Rectal smooth muscle tissue (tissue), 1 donor: Measurements from ENCODE around the gene PTGES2.

Experiments
- H3K27ac ChIP-seq: one replicate; pipeline ENCODE4 v1.7.0; 2013; ENCODE audit warnings: low read depth, low read length, inconsistent platforms
- H3K27me3 ChIP-seq: one replicate; pipeline ENCODE4 v1.7.0; 2013; ENCODE audit warnings: low read length; ENCODE audit not compliant: control insufficient read depth, insufficient read depth
- H3K36me3 ChIP-seq: one replicate; pipeline ENCODE4 v1.7.0; 2013; ENCODE audit warnings: low read length; ENCODE audit not compliant: control insufficient read depth, insufficient read depth
- H3K4me1 ChIP-seq: one replicate; pipeline ENCODE4 v1.7.0; 2013; ENCODE audit warnings: low read length; ENCODE audit not compliant: control insufficient read depth, insufficient read depth
- H3K4me3 ChIP-seq: one replicate; pipeline ENCODE4 v1.7.0; 2013; ENCODE audit warnings: low read length
- H3K9ac ChIP-seq: one replicate; pipeline ENCODE4 v1.7.0; 2013; ENCODE audit warnings: low read length

PTGES2 gene

DNA sequence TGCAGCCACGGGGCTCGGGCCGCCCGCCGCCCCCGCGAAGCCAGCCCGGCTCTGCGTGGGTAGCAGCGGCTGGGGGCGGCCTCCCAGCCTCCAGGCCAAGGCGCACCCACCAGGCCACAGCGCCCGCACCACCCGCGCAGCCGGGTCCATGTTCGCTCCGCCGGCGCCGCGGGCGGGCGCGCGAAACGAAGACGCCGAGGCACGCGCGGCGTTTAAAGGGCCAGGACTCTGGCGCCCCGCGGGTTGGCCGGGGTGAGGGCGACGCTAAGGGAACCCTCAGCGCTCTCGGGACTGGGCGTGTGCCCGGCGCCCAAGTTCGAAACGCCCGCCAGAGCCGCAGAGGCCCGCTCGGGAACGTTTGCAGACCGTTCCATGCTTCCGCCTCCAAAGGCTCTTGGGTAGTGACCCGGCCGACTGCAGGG, at the start of gene PTGES2:
Gene PTGES2, minus strand, starts transcription at position 162 of the 422 bp plus-strand sequence. Its CDS starts 12 bp downstream, at position 150.
- Histone ChIP-seq H3K36me3 (peaks cover 11% of the 10 kb centered on the region), H3K9ac (peak within 1 kb of the TSS; percentile 81), H3K4me3 (peak within 1 kb of the TSS; percentile 84), H3K4me1 (peaks cover 9% of the 10 kb centered on the region), H3K27ac (peak within 1 kb of the TSS; percentile 96), H3K27me3 (no peaks in the 10 kb centered on the region)

DNA sequence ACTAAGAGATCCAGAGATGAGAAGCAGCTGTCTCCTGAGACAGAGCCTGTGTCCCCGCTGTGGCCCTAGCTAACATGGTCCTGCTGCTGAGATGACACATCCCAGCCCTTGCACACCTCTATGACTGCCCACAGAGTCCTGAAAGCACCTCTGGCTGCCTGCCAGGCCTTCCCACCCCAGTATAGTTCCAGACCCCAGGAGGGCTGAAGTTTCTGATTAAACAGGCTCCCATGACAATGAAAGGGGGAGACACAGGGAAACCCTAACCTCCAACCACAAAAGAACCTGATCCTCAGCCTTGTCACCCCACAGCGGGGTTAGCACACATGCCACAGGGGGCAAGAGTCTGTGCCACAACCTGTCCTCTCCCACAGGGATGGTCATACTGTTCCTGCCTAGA, 48.2 kb upstream of the PTGES2 start:
- Histone ChIP-seq H3K4me1 (no peaks in the 10 kb centered on the region), H3K9ac (peak overlapping the region; percentile 4), H3K27ac (peak overlapping the region; percentile 36), H3K27me3 (no peaks in the 10 kb centered on the region), H3K36me3 (peaks cover 44% of the 10 kb centered on the region), H3K4me3 (no peak overlapping the region)

DNA sequence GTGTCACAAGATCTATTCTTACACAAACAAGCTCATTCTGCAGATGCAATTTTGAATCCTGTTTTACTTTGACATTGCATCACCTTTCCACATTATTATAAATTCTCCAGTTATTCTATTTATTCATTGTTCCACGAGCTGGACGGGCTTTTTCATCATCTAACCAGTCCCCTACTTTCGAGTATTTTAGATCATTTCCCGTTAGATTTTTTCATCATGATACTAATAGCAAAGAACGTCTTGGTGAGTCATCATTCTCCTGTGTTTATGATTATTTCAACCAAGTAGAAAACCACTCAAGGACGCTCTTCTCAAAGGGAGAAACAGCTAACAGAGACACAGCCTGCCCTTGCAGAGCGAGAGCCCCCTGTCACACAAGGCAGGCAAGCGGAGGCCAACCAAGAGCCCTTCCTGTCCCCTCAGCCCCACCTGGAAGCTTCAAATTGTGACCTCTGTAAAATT, 47.6 kb upstream of the PTGES2 start:
- no peaks in the 10 kb centered on the region for H3K4me1 ChIP-seq
- peak overlapping the region; percentile 36 for H3K27ac ChIP-seq
- no peaks in the 10 kb centered on the region for H3K27me3 ChIP-seq
- no peak overlapping the region for H3K9ac ChIP-seq
- peaks cover 44% of the 10 kb centered on the region for H3K36me3 ChIP-seq
- no peak overlapping the region for H3K4me3 ChIP-seq

GRCh38 chr9:128174062-128174461, 46.5 kb upstream of the PTGES2 start:
- H3K4me1 ChIP-seq, result no peaks in the 10 kb centered on the region
- no peaks in the 10 kb centered on the region for H3K27me3 ChIP-seq
- no peak overlapping the region for H3K27ac ChIP-seq
- H3K4me3 ChIP-seq, result no peak overlapping the region
- no peak overlapping the region for H3K9ac ChIP-seq
- peaks cover 48% of the 10 kb centered on the region for H3K36me3 ChIP-seq

DNA sequence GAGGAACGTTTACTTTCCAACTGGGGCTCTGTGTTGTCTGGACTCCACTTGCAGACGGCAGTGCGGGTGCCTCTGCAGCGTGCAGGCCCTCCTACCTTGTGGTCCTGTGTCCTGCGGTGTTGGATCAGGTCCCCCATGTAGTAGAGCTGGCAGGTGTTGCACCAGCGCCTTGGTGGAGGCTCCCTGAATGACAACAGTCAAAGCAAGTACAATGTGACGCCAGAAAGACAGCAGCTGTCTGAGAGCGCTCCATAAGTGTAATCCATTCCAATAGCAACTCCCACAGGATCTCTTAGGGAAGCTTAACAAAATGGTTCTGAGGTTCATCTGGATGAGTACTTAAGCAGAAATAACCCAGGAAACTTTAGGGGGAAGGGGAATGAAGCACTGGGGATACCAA, 42.4 kb upstream of the PTGES2 start:
- Histone ChIP-seq H3K27me3 (no peaks in the 10 kb centered on the region), H3K4me3 (no peak overlapping the region), H3K9ac (no peak overlapping the region), H3K36me3 (peaks cover 38% of the 10 kb centered on the region), H3K27ac (no peak overlapping the region), H3K4me1 (no peaks in the 10 kb centered on the region)

DNA sequence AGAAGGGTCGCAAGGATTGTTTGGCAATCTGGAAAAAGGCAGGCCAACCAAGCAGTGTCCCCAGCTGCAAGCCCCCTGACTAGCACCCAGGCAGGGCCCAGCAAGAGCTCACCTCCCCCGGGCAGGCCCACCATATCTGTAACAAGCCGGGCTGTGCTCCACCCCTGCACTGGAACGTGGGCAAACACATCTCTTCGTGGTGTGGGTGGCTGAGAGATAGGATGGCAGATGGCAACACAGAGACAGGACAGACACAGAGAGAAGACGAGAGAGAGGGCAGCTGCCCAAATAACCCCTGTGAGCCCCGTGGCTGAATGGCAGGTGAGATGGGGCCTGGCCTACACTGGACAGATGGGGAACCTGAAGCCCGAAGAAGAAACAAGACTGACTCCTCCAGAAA, 42.0 kb upstream of the PTGES2 start:
- Histone ChIP-seq H3K4me1 (no peaks in the 10 kb centered on the region), H3K9ac (no peak overlapping the region), H3K4me3 (no peak overlapping the region), H3K27ac (no peak overlapping the region), H3K36me3 (peaks cover 38% of the 10 kb centered on the region), H3K27me3 (no peaks in the 10 kb centered on the region)

GRCh38 chr9:128168731-128169308, 41.3 kb upstream of the PTGES2 start:
- Histone ChIP-seq H3K4me3 (no peak overlapping the region), H3K4me1 (no peaks in the 10 kb centered on the region), H3K9ac (no peak overlapping the region), H3K27me3 (no peaks in the 10 kb centered on the region), H3K36me3 (peaks cover 37% of the 10 kb centered on the region), H3K27ac (no peak overlapping the region)

GRCh38 chr9:128167209-128167608, 39.7 kb upstream of the PTGES2 start:
- Histone ChIP-seq H3K27ac (no peak overlapping the region), H3K36me3 (peaks cover 40% of the 10 kb centered on the region)

DNA sequence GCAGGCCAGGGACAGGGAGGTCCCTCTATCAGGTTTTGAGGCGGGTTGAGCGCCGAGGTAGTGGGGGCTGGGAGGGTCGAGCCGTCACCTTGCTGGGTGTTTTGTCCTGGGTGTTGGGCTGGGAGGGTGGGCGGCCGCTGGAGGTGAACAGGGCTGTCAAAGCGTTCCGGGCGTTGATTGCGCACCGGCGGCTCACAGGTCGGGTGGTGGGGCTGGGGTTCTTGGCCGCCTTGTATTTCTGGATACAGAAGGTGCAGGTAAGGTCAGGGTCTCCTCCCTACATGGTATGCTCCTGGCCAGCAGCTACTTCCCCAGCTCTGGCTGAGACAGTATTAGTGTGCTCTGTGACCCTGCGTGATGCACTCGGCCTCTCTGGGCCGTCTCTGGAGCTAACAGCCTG, 38.6 kb upstream of the PTGES2 start:
- H3K27me3 ChIP-seq, result no peaks in the 10 kb centered on the region
- no peak overlapping the region for H3K9ac ChIP-seq
- peaks cover 40% of the 10 kb centered on the region for H3K36me3 ChIP-seq
- no peak overlapping the region for H3K27ac ChIP-seq
- no peak overlapping the region for H3K4me3 ChIP-seq
- no peaks in the 10 kb centered on the region for H3K4me1 ChIP-seq

More at GRCh38 chr9:128167209-128167608, 39.7 kb upstream of the PTGES2 start:
- Histone ChIP-seq H3K27me3 (no peaks in the 10 kb centered on the region), H3K4me3 (no peak overlapping the region), H3K9ac (no peak overlapping the region), H3K4me1 (no peaks in the 10 kb centered on the region)

DNA sequence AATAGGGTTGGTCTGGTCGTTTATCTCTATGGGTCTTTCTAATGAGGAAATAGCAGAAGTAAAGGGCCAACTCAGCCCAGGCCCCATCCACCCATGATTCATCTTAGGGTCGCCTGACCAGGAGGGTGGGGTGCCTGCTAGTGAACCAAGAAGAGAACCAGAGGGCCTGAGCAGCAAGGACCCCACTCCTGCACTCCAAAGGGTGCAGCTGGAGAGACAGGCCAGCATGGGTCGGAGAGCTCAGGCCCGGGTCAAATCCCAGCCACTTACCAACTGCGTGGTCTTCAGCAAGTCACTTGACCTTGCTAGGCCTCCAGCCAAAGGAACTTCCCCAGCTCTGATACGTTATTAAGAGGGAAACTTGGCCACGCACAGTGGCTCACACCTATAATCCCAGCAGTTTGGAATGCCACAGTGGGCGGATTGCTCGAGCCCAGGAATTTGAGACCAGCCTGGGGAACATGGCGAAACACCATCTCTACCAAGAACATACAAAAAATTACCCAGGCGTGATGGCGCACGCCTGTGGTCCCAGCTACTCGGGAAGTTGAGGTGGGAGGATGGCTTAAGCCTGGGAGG, 36.9 kb upstream of the PTGES2 start:
- peaks cover 4% of the 10 kb centered on the region for H3K4me1 ChIP-seq
- H3K4me3 ChIP-seq, result no peak overlapping the region
- H3K9ac ChIP-seq, result no peak overlapping the region
- peaks cover 35% of the 10 kb centered on the region for H3K36me3 ChIP-seq
- no peak overlapping the region for H3K27ac ChIP-seq
- no peaks in the 10 kb centered on the region for H3K27me3 ChIP-seq

DNA sequence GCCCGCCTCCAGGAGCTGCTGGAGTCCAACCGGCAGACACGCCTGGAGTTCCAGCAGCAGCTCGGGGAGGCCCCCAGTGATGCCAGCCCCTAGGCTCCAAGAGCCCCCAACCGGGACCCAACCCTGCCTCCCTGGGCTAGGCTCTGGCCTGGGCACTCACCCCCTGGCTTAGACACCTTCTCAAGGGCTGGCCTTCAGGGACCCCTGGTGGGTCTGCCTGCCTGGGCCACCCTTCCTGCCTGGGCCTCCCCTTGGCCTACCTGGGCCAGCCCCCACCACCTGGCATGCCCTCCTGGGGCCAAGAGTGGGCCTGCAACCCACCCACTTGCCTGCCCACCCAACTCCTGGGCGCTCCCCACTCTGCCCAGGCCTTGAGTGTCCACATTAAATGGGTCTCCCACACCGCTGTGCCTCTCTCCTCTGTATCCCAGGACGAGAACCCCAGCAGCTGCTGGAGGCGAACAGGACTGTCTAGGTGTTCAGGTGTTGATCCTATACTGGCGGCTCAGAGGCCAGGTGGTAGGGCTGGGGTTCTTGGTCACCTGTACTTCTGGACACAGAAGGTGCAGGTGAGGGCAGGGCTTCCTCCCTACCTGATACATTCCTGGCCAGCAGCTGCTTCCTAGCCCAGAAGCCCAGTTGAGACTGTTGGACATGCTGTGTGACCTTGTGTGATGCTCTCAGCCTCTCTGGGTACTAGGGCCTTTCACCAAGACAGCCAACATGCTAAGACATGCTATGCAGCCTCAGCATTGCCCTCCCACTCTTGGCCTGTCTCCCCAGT, 36.2 kb upstream of the PTGES2 start:
- Histone ChIP-seq H3K4me3 (no peak overlapping the region), H3K36me3 (peaks cover 30% of the 10 kb centered on the region), H3K27ac (no peak overlapping the region), H3K9ac (no peak overlapping the region), H3K27me3 (no peaks in the 10 kb centered on the region), H3K4me1 (peaks cover 4% of the 10 kb centered on the region)

- Histone ChIP-seq H3K27ac (no peak overlapping the region), H3K36me3 (peaks cover 26% of the 10 kb centered on the region), H3K4me3 (no peak overlapping the region), H3K4me1 (peaks cover 4% of the 10 kb centered on the region), H3K9ac (no peak overlapping the region), H3K27me3 (no peaks in the 10 kb centered on the region)
Measured at GRCh38 chr9:128163027-128163515, 35.5 kb upstream of the PTGES2 start.
